ENCODE measurements around the gene PHLDB1. TPM values are rescaled to one million over a fixed set of nuclear protein-coding genes. Genes with fewer than 3 reads are reported as not detected.
A peak's percentile ranks its signal among the peaks of the same experiment; 100 is the strongest.
"Not testable (repeated sequence)": the region's sequence is repeated elsewhere in the genome, so short reads cannot be mapped to it uniquely, and the experiment has no call there.

The PHLDB1 gene
- polyA plus RNA-seq, 4 donors: 117 to 146 (median 122) TPM

DNA sequence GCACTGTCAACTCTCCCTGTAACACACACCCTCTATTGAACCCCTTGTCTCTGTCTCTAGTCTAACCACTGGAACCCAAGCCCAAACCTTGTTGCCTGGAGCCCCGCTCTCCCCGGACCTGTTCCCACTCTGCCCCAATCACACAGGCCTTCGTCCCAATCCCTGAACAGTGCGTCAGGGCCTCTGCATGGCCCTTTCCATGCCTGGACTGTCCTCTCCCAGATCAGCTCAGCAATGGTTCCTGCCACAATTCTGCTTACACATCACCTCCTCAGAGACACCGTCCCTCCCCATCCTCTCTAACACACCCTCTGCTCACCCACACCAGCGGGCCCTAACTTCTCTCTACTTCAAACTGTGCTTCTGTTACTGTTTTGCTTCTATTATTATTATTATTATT, 70.6 kb downstream of the PHLDB1 start:
- DNase-seq (ENCODE audit: low read depth in 4 of 4, low spot score in 3 of 4): no peak

GRCh38 chr11:118678908-118679307, 71.5 kb downstream of the PHLDB1 start:
- DNase-seq (ENCODE audit: low read depth in 4 of 4, low spot score in 3 of 4): not testable (repeated sequence)

GRCh38 chr11:118679483-118679882, 72.1 kb downstream of the PHLDB1 start, which contains the start of gene TREH:
TREH (minus strand) TSS chr11:118679650; CDS start chr11:118679627, 23 bp downstream.
- DNase-seq (ENCODE audit: low read depth in 4 of 4, low spot score in 3 of 4): no peak

GRCh38 chr11:118682372-118682771, 75.0 kb downstream of the PHLDB1 start:
- DNase-seq (ENCODE audit: low read depth in 4 of 4, low spot score in 3 of 4): no peak

- not testable (repeated sequence) for DNase-seq (ENCODE audit: low read depth in 4 of 4, low spot score in 3 of 4)
These were observed 75.5 kb downstream of the PHLDB1 start for GRCh38 chr11:118682939-118683338.

DNA sequence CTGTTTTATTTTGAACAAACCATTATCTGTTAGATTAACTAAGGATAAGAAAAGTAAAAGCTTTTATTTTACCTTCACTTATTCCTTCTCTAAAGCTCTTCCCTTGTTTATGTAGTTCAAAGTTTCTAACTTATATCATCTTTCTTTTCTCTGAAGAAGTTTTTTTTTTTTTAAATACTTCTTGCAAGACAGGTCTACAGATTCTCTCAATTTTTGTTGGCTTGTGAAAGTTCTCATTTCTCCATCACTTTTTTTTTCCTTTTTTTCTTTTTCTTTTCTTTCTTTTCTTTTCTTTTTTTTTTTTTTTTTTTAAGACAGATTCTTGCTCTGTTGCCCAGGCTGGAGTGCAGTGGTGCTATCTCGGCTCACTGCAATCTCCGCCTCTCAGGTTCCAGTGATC, 76.8 kb downstream of the PHLDB1 start:
- DNase-seq (ENCODE audit: low read depth in 4 of 4, low spot score in 3 of 4): no peak

DNA sequence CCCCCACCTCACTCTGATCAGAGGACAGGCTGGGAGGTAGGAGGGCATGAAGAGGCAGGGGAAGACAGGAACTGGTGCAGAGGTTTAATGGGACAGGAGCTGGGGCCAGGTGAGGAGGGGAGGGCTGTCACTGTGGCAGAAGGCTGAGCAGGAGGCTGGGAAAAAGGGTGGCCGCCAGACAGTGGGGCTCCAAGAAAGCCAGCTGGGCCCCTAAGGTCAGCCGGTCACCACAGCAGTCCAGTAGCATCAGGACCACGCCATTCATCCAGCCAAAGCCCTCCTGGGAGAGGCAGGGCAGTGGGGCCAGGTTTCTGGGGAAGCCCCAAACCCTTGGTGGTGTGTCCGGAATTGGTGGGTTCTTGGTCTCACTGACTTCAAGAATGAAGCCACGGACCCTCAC, 80.5 kb downstream of the PHLDB1 start:
- no peak for DNase-seq (ENCODE audit: low read depth in 4 of 4, low spot score in 3 of 4)

GRCh38 chr11:118688339-118688738, 80.9 kb downstream of the PHLDB1 start:
- not testable (repeated sequence) for DNase-seq (ENCODE audit: low read depth in 4 of 4, low spot score in 3 of 4)

DNA sequence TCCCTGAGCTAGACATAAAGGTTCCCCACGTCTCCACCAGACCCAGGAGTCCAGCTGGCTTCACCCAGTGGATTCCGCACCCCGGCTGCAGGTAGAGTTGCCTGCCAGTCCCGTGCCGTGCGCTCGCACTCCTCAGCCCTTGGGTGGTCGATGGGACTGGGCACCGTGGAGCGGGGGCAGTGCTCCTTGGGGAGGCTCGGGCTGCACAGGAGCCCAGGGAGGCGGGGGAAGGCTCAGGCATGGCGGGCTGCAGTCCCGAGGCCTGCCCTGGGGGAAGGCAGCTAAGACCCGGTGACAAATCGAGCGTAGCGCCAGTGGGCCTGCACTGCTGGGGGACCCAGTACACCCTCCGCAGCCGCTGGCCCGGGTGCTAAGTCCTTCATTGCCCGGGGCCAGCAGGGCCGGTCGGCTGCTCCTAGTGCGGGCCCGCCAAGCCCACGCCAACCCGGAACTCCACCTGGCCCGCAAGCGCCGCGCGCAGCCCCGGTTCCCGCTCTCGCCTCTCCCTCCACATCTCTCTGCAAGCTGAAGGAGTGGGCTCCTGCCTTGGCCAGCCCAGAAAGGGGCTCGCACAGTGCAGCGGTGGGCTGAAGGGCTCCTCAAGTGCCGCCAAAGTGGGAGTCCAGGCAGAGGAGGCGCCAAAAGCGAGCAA, 81.6 kb downstream of the PHLDB1 start:
- no peak for DNase-seq (ENCODE audit: low read depth in 4 of 4, low spot score in 3 of 4)

DNA sequence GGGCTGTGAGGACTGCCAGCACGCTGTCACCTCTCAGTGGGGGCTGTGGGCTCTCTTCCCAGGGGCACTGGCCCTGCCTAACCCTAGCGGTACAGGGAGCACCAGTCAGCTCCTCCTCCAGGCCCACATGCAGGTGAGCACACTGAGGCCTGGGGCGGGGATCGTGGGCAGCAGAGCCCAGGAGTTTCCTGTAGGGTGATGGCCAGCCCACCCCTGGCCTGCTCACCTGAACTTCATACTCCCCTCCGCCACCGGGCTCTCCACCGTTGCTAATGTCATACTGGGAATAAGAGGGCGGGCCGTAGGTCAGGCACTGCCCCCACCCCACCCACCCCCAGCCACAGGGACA, 82.1 kb downstream of the PHLDB1 start:
- DNase-seq (ENCODE audit: low read depth in 4 of 4, low spot score in 3 of 4): no peak

DNA sequence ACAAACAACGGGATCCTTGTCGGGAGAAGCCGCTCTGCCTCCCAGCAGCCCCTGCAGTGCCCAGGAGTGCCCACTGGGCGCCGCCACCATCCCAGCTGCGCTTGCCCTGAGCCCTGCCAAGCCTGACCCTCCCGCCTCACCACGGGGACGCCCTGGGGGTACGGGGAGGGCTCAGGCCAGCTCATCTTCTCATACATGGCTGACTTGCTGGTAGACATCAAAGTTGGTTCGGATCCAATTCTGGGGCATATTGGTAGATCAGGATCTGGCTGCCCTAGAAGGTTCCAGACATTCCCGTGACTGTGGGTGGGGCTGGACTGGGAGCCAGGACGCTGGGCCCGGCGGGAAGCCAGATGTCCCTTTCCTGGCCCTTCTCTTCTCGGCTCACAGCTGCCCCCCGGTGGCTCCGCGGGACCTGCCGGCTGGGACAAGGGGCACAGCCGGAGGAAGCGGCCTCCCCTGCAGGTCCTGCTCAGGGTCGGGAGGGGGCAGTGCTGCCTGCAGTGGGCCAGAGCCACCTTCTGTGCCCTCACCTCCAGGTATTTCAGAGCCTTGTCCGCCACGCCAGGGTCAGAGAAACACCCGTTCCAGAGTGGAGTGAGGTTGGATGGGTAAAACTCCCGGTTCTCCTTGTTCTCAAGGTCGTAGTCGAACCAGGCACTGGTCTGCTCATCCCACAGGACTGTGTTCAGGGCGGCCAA, 82.6 kb downstream of the PHLDB1 start:
- DNase-seq (ENCODE audit: low read depth in 4 of 4, low spot score in 3 of 4): peak; percentile 77 to 89 (median 86)

DNA sequence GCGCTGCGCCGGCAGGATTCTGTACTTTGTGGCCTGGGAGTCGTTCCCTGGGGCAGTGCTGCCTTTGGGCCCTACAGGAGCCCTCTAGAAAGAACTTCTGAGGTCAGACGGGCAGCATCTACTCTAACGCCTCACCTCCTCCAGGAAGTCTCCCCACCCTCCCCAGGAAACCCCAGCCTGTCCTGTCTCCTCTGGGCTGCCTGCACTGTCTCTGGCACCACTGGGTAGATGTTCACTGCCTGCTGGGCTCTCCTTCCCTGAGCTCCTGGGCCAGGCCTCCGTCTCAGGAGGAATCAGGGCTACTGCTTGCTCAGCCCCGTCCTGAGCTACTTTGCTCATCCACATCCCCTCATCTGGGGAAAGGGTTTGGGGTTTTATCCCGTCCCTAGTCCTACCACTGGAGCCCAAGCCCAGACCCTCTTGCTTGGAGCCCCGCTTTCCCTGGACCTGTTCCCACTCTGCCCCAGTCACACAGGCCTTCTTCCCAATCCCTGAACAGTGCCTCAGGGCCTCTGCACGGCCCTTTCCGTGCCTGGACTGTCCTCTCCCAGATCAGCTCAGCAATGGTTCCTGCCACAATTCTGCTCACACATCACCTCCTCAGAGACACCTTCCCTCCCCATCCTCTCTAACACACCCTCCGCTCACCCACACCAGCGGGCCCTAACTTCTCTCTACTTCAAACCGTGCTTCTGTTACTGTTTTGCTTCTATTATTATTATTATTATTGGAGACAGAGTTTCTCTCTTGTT, 83.3 kb downstream of the PHLDB1 start:
- DNase-seq (ENCODE audit: low read depth in 4 of 4, low spot score in 3 of 4): no peak

GRCh38 chr11:118691926-118692830, 84.8 kb downstream of the PHLDB1 start:
- DNase-seq (ENCODE audit: low read depth in 4 of 4, low spot score in 3 of 4): no peak

GRCh38 chr11:118694185-118694584, 86.8 kb downstream of the PHLDB1 start:
- DNase-seq (ENCODE audit: low read depth in 4 of 4, low spot score in 3 of 4): no peak

- DNase-seq (ENCODE audit: low read depth in 4 of 4, low spot score in 3 of 4): no peak
These were observed 87.4 kb downstream of the PHLDB1 start for GRCh38 chr11:118694771-118695170.

DNA sequence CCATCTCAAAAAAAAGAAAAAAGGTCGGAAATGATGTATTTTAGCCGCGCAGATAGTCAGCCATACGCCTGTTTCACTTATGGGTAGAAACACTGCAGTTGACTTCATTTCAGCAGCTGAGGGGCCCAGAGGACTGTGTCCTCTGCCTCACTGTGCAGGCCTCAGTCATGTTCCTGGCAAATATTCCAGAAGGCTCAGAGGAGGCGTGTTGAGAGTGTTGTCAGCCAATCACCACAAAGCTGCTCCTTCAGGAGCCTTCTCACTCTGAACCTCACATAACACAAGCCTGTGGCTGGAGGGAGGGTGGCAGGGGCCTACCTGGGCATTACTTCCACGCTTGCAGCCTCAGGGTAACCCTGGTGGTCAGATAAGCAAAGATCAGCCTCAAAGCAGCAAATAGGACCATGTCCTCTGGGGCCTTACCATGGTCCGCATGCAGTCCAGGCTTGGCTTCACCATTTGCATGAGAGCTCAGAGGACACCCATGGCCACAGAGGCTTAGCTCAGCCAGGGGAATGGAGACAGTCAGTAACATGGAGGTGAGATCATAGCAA, 89.3 kb downstream of the PHLDB1 start:
- no peak for DNase-seq (ENCODE audit: low read depth in 4 of 4, low spot score in 3 of 4)

GRCh38 chr11:118697346-118697745, 89.9 kb downstream of the PHLDB1 start:
- no peak for DNase-seq (ENCODE audit: low read depth in 4 of 4, low spot score in 3 of 4)

- DNase-seq (ENCODE audit: low read depth in 4 of 4, low spot score in 3 of 4): no peak
These were observed 92.2 kb downstream of the PHLDB1 start for GRCh38 chr11:118699506-118700220.

- DNase-seq (ENCODE audit: low read depth in 4 of 4, low spot score in 3 of 4): no peak
These were observed 96.2 kb downstream of the PHLDB1 start for GRCh38 chr11:118703563-118704106.
